Activated CD4-positive, CD25-positive, alpha-beta regulatory T cell (primary cell): ENCODE data around the gene MAMDC4.
"Not testable (repeated sequence)": the region's sequence is repeated elsewhere in the genome, so short reads cannot be mapped to it uniquely, and the experiment has no call there.

ENCODE experiments used
- DNase-seq, 4 experiments: peaks; one replicate each; lab custom pipeline; 2025; lab: John Stamatoyannopoulos, UW

The MAMDC4 gene

GRCh38 chr9:136839229-136840139 is 12.7 kb upstream of the MAMDC4 start:
- DNase-seq: no peak

- no peak for DNase-seq
Measured at GRCh38 chr9:136840140-136840876, 11.8 kb upstream of the MAMDC4 start.

GRCh38 chr9:136840877-136841645 is 11.1 kb upstream of the MAMDC4 start:
- no peak for DNase-seq

GRCh38 chr9:136841646-136842379 is 10.3 kb upstream of the MAMDC4 start:
- not testable (repeated sequence) for DNase-seq

GRCh38 chr9:136842380-136842948 is 9.7 kb upstream of the MAMDC4 start, which contains the start of gene AJM1:
TSS of gene AJM1 (plus strand) at chr9:136842478. CDS start at chr9:136844415, 1,937 bp downstream.
- DNase-seq: peak; percentile 53 to 66 (median 60)

GRCh38 chr9:136843159-136843800 is 8.9 kb upstream of the MAMDC4 start:
- DNase-seq: not testable (repeated sequence)

- DNase-seq: peak in 3 of 4 experiments; percentile 29 to 52 (median 36)
Measured at GRCh38 chr9:136843801-136844740, 8.1 kb upstream of the MAMDC4 start.

GRCh38 chr9:136844761-136845464 is 7.2 kb upstream of the MAMDC4 start:
- DNase-seq: no peak

GRCh38 chr9:136845465-136846260 is 6.5 kb upstream of the MAMDC4 start:
- DNase-seq: no peak

GRCh38 chr9:136846376-136847087 is 5.6 kb upstream of the MAMDC4 start:
- DNase-seq: no peak

- DNase-seq: no peak
Measured at GRCh38 chr9:136847088-136847825, 4.9 kb upstream of the MAMDC4 start.

GRCh38 chr9:136847826-136848392 is 4.2 kb upstream of the MAMDC4 start:
- DNase-seq: peak; percentile 23 to 66 (median 48)

- DNase-seq: no peak
Measured at GRCh38 chr9:136848393-136849037, 3.6 kb upstream of the MAMDC4 start.

- peak; percentile 89 to 93 (median 92) for DNase-seq
Measured at GRCh38 chr9:136849038-136849959, 2.8 kb upstream of the MAMDC4 start, which contains the start of gene PHPT1. TSS of gene PHPT1 (plus strand) at chr9:136849409. CDS start at chr9:136849431, 22 bp downstream.
